ENCODE measurements around the gene HSPB2.

DNA sequence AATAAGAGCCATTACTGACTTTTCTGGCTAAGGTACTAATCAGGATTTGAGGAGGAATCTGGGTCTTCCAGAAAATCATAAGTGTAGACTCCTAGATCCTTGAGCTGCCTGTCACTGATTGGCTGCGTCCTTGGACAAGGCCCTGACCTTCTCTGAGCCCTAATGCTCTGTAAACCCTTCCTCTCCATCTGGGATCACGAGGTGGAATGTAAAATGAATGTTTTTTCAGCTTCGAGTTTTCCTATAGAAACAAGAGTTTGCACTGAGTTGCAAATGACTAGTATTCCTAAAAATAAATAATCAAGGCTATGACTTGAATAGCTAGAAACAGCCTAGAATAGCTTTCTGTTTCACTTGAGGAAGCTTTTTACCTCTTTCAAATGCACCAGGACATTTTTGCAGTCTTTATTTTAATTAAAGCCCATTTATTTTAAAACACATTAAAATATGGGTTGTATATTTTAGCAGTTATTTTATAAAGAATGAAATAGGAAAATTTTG is 23.6 kb downstream of the HSPB2 start:
- TF ChIP-seq, protein P1, sequence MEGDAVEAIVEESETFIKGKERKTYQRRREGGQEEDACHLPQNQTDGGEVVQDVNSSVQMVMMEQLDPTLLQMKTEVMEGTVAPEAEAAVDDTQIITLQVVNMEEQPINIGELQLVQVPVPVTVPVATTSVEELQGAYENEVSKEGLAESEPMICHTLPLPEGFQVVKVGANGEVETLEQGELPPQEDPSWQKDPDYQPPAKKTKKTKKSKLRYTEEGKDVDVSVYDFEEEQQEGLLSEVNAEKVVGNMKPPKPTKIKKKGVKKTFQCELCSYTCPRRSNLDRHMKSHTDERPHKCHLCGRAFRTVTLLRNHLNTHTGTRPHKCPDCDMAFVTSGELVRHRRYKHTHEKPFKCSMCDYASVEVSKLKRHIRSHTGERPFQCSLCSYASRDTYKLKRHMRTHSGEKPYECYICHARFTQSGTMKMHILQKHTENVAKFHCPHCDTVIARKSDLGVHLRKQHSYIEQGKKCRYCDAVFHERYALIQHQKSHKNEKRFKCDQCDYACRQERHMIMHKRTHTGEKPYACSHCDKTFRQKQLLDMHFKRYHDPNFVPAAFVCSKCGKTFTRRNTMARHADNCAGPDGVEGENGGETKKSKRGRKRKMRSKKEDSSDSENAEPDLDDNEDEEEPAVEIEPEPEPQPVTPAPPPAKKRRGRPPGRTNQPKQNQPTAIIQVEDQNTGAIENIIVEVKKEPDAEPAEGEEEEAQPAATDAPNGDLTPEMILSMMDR (conservative IDR thresholded peaks at IDR 0.05; ENCODE audit: low read length) = no peak
- TF ChIP-seq EZH2phosphoT487 (IDR thresholded peaks at IDR 0.05; ENCODE audit: borderline replicate concordance) = no peak

Data from Loucy (cell line).